K562 (cell line): Measurements from ENCODE around the gene PICK1.
"Not testable (repeated sequence)": the region's sequence is repeated elsewhere in the genome, so short reads cannot be mapped to it uniquely, and the experiment has no call there.

Source experiments
- RFX5 ChIP-seq: IDR thresholded peaks from 2 replicates; pipeline ENCODE4 v1.6.1; 2011; ENCODE audit warnings: low read depth, mild to moderate bottlenecking, improper control_type of control experiment, low read length
- TF ChIP-seq, protein P1 (sequence below): fragments of 450-650 bp; conservative IDR thresholded peaks from 2 replicates; pipeline ENCODE4 v1.6.1; 2016; ENCODE audit warnings: missing genetic modification characterization, low read depth, mild to moderate bottlenecking, control low read depth, missing compliant biosample characterization

DNA sequence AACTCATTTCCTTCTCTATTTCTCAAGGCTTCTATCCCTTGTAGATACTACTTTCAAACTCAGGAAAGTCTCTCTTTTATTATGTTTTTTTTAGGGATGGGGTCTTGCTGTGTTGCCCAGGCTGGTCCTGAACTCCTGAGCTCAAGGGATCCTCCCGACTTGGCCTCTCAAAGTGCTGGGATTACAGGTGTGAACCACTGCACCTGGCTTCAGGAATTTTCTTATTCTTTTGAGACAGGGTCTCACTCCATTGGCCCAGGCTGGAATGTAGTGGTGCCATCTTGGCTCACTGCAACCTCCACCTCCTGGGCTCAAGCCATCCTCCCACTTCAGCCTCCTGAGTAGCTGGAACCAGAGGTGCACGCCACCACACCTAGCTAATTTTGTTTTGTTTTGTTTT lies 22.0 kb downstream of the PICK1 start:
- TF ChIP-seq, protein P1, sequence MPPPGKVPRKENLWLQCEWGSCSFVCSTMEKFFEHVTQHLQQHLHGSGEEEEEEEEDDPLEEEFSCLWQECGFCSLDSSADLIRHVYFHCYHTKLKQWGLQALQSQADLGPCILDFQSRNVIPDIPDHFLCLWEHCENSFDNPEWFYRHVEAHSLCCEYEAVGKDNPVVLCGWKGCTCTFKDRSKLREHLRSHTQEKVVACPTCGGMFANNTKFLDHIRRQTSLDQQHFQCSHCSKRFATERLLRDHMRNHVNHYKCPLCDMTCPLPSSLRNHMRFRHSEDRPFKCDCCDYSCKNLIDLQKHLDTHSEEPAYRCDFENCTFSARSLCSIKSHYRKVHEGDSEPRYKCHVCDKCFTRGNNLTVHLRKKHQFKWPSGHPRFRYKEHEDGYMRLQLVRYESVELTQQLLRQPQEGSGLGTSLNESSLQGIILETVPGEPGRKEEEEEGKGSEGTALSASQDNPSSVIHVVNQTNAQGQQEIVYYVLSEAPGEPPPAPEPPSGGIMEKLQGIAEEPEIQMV (tag) = not testable (repeated sequence)
- TF ChIP-seq RFX5 = not testable (repeated sequence)
